SU-DHL-6 (cell line): ENCODE measurements around the gene SSC5D.

Experiments used
- H2AFZ ChIP-seq: fragments of 200-600 bp; sonication (generic); 2 replicates; pipeline ENCODE4 v1.6.1; 2014; ENCODE audit warnings: low read depth, mild to moderate bottlenecking, moderate library complexity, mixed read lengths, antibody characterized with exemption, low read length; ENCODE audit not compliant: severe bottlenecking
- H3F3A ChIP-seq: fragments of 200-600 bp; shearing (Covaris generic); 2 replicates; pipeline ENCODE4 v1.6.0; 2016; ENCODE audit warnings: antibody characterized with exemption, mild to moderate bottlenecking; ENCODE audit not compliant: insufficient read depth
- H3K27ac ChIP-seq: fragments of 200-600 bp; sonication (generic); 2 replicates; pipeline ENCODE4 v1.5.1; 2016; ENCODE audit warnings: low read depth, mild to moderate bottlenecking, low read length, moderate library complexity, mixed read lengths
- H3K27me3 ChIP-seq: fragments of 200-600 bp; sonication (generic), shearing (Covaris generic); 2 replicates; pipeline ENCODE4 v1.6.0; 2014; ENCODE audit warnings: mild to moderate bottlenecking, low read length
- H3K36me3 ChIP-seq: fragments of 200-600 bp; sonication (generic); 2 replicates; pipeline ENCODE4 v1.6.1; 2014; ENCODE audit warnings: mild to moderate bottlenecking, low read length, mixed read lengths
- H3K4me2 ChIP-seq: fragments of 300-600, 200-600 bp; shearing (Covaris generic), sonication (generic); 2 replicates; pipeline ENCODE4 v1.6.0; 2014; ENCODE audit warnings: low read length, low read depth, mild to moderate bottlenecking; ENCODE audit not compliant: poor library complexity, severe bottlenecking
- H3K4me3 ChIP-seq: fragments of 200-600 bp; sonication (generic); 2 replicates; pipeline ENCODE4 v1.5.1; 2014; ENCODE audit warnings: antibody characterized with exemption, low read length, mild to moderate bottlenecking, mixed read lengths; ENCODE audit not compliant: insufficient read depth, poor library complexity, severe bottlenecking
- H3K79me2 ChIP-seq: fragments of 200-600 bp; sonication (generic); 2 replicates; pipeline ENCODE4 v1.6.1; 2014; ENCODE audit warnings: mild to moderate bottlenecking, low read length, moderate library complexity; ENCODE audit not compliant: insufficient read depth
- H3K9ac ChIP-seq: fragments of 200-600 bp; sonication (generic); 2 replicates; pipeline ENCODE4 v1.7.0; 2014; ENCODE audit warnings: mild to moderate bottlenecking, low read length
- H3K9me2 ChIP-seq: fragments of 200-600 bp; sonication (generic); replicated peaks from 2 replicates; pipeline ENCODE4 v1.6.1; 2014; ENCODE audit warnings: low read length; ENCODE audit not compliant: insufficient read depth
- H3K9me3 ChIP-seq: fragments of 200-600 bp; sonication (generic); 2 replicates; pipeline ENCODE4 v1.6.1; 2014; ENCODE audit warnings: low read length, mixed read lengths; ENCODE audit not compliant: insufficient read depth
- H4K20me1 ChIP-seq: fragments of 200-600 bp; sonication (generic); 2 replicates; pipeline ENCODE4 v1.6.1; 2014; ENCODE audit warnings: low read depth, mild to moderate bottlenecking, antibody characterized with exemption, low read length, moderate library complexity, mixed read lengths
- EZH2phosphoT487 ChIP-seq: fragments of 200-600 bp; sonication (generic), shearing (Covaris generic); conservative IDR thresholded peaks from 2 replicates; pipeline ENCODE4 v1.6.1; 2018; ENCODE audit warnings: mild to moderate bottlenecking, antibody characterized with exemption, low read length, moderate library complexity, mixed read lengths
- TF ChIP-seq, protein P1 (sequence below): fragments of 200-600 bp; sonication (generic); IDR thresholded peaks from one replicate; pipeline ENCODE4 v1.5.1; 2017; ENCODE audit warnings: antibody characterized with exemption, mild to moderate bottlenecking, low read length, moderate library complexity; ENCODE audit not compliant: insufficient read depth, poor library complexity, severe bottlenecking

SSC5D gene

DNA sequence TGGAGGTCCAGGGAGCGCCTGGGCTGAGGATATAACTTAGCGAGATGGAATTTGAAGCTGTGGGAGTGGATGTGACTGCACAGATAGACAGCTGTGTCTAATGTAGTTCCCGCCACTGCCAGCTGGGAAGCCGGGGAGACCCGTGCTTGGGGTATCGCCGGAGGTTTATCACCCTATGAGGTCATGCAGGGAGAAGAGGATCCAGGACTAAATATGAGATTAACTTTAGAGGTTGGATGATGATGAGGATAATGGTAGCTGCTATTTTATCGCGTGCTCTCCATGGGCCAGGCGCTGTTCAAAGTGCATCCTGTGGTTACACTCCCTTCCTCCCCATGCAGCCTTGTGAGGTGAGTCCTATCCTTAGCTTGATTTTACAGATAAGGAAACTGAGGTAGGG is 19.9 kb downstream of the SSC5D start:
- TF ChIP-seq, protein P1, sequence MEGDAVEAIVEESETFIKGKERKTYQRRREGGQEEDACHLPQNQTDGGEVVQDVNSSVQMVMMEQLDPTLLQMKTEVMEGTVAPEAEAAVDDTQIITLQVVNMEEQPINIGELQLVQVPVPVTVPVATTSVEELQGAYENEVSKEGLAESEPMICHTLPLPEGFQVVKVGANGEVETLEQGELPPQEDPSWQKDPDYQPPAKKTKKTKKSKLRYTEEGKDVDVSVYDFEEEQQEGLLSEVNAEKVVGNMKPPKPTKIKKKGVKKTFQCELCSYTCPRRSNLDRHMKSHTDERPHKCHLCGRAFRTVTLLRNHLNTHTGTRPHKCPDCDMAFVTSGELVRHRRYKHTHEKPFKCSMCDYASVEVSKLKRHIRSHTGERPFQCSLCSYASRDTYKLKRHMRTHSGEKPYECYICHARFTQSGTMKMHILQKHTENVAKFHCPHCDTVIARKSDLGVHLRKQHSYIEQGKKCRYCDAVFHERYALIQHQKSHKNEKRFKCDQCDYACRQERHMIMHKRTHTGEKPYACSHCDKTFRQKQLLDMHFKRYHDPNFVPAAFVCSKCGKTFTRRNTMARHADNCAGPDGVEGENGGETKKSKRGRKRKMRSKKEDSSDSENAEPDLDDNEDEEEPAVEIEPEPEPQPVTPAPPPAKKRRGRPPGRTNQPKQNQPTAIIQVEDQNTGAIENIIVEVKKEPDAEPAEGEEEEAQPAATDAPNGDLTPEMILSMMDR, result no peak
- no peak for TF ChIP-seq EZH2phosphoT487
- Histone ChIP-seq H3K9me2 (no peaks in the 10 kb centered on the region), H4K20me1 (no peaks in the 10 kb centered on the region), H3K27me3 (no peaks in the 10 kb centered on the region), H3K4me3 (no peak overlapping the region), H3K4me2 (no peak overlapping the region), H3F3A (no peaks in the 10 kb centered on the region), H3K79me2 (no peaks in the 10 kb centered on the region), H3K9ac (no peak overlapping the region), H2AFZ (no peak overlapping the region), H3K27ac (no peak overlapping the region), H3K9me3 (no peaks in the 10 kb centered on the region), H3K36me3 (no peaks in the 10 kb centered on the region)

DNA sequence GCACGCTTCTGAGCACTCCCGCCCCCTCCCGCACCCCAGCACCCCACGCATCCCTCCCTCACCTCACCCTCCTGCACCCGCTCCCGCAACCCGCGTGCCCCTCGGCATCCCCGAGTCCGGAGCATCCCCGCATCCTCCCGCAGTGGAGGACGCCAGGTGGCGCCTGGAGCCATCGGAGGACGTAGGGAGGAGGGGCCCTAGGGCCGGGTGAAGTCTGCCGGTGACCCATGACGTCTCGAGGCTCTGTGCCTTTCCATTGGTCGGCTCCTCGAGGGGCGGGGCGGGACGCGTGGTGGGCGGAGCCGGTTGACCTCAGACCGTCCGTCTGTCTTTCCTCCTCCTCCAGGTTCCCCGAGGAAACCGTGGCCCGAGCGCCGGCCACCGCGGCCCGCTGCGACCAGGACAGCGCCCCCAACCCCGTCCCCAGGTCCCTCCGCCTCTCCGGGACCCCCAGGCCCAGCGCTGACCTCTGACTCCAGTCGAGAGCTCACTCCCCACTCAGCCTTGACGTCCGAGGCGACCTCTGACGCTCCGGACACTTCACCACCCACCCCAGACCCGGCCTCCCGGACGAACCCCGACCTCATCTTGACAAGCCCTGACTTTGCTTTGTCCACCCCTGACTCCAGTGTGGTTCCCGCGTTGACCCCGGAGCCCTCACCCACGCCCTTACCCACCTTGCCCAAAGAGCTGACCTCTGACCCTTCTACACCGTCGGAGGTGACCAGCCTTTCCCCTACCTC is 28.8 kb downstream of the SSC5D start:
- Histone ChIP-seq H3K9me2 (no peaks in the 10 kb centered on the region), H3K27me3 (no peaks in the 10 kb centered on the region), H3K36me3 (no peaks in the 10 kb centered on the region), H4K20me1 (no peaks in the 10 kb centered on the region), H3F3A (no peaks in the 10 kb centered on the region), H3K9me3 (no peaks in the 10 kb centered on the region), H2AFZ (peak overlapping the region; percentile 88), H3K9ac (peak overlapping the region; percentile 50; the same call in 1 of the 2 replicates), H3K79me2 (no peaks in the 10 kb centered on the region), H3K27ac (no peak overlapping the region), H3K4me2 (peak overlapping the region; percentile 73), H3K4me3 (peak overlapping the region; percentile 51)
- TF ChIP-seq, protein P1, result peak; percentile 82
- no peak for TF ChIP-seq EZH2phosphoT487

DNA sequence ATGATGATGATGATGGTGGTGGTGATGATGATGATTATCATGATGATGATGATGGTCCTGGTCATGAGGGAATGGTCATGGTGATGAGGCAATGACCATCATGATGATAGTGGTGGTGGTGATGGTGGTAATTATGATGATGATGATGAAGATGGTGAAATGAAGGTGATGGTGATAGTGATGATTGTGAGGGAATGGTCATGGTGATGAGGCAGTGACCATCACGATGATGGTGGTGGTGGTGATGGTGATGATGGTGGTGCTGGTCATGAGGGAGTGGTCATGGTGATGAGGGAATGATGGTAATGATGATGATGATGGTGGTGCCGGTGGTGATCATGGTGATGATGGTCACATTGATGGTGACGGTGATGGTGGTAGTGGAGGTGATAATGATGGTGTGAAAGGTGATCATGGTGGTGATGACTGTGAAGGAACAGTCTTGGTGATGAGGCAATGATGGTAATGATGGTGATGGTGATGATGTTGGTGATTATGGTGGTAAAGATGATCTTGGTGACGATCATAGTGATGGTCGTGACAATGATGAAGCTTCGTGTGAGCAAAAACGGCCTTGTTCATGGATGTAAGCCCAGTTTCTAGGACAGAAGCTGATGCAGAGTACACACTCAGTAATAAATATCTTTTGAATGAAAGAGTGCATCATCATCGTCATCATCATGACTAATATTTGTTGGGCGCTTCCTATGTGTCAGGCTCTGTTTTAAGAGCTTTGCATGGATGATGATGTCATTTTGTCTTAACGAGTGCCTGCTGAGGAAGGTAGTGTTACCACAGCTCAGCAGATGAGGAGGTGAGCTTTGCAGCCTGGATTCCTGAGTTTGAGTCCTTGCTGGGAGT is 31.4 kb downstream of the SSC5D start:
- H3K9ac ChIP-seq, result no peak overlapping the region
- no peaks in the 10 kb centered on the region for H3K36me3 ChIP-seq
- no peaks in the 10 kb centered on the region for H3K79me2 ChIP-seq
- no peak overlapping the region for H3K4me2 ChIP-seq
- no peaks in the 10 kb centered on the region for H3K27me3 ChIP-seq
- no peaks in the 10 kb centered on the region for H4K20me1 ChIP-seq
- no peaks in the 10 kb centered on the region for H3K9me2 ChIP-seq
- H3K4me3 ChIP-seq, result no peak overlapping the region
- no peak for TF ChIP-seq EZH2phosphoT487
- TF ChIP-seq, protein P1, result no peak
- H3K27ac ChIP-seq, result no peak overlapping the region
- no peak overlapping the region for H2AFZ ChIP-seq
- H3F3A ChIP-seq, result no peaks in the 10 kb centered on the region
- H3K9me3 ChIP-seq, result no peaks in the 10 kb centered on the region
